ENCODE measurements around the gene UBFD1.
"Not testable (repeated sequence)": the region's sequence is repeated elsewhere in the genome, so short reads cannot be mapped to it uniquely, and the experiment has no call there.

The UBFD1 gene, protein sequence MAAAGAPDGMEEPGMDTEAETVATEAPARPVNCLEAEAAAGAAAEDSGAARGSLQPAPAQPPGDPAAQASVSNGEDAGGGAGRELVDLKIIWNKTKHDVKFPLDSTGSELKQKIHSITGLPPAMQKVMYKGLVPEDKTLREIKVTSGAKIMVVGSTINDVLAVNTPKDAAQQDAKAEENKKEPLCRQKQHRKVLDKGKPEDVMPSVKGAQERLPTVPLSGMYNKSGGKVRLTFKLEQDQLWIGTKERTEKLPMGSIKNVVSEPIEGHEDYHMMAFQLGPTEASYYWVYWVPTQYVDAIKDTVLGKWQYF

DNA sequence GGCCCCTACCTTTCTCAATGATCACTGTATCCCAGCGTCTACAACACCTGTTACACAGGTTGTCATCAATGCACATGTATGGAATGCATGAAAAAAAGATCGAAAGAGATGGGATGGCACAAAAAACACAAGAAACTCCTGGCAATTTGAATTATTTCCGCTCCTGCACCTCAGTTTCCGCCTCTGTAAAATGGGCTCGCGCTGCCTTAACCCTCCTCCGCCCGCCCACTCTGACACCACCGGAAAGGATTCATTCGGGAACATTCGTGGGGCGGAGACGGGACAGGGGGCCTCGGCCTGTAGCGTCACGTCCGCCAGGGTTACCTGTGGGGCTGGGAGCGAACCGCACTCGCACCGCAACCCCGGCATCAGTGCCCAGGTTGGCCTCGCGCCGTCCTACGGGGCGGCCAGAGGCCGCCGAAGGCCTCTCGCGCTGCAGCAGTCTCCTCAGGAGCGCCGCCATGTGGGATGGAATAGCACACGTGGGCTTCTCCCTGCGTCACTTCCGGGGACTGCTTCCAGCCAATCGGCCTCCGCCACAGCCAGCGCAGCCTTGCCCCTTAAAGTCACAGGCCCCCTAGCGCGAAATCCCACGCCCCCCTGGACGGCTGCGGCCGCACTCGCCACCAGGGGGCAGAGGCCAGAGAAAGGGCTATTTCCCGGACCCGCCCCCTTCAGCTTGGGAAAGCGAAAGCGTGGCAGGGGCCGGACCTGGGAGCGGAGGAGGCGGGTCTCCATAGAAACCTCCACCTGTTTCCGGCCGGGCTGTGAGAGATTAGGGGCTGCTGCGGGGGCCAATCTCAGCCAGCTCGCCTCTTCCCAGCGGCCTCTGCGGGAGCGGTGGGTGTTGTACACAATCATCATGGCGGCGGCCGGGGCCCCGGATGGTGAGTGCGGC, at the start of gene UBFD1, which contains the start of gene EARS2:
TSS of gene UBFD1 (plus strand) at position 847 of the 898 bp plus-strand sequence. CDS start at position 863, 16 bp downstream.
TSS of gene EARS2 (minus strand) at position 470 of the 898 bp plus-strand sequence. CDS start at position 463, 7 bp downstream.
- Mint-ChIP-seq H3K27ac (peak within 1 kb of the TSS; percentile 95), H3K4me1 (ENCODE audit: low read depth) (peaks cover 33% of the 10 kb centered on the region), H3K27me3 (no peaks in the 10 kb centered on the region), H3K4me3 (peak within 1 kb of the TSS; percentile 92), H3K36me3 (ENCODE audit: low read depth) (peaks cover 49% of the 10 kb centered on the region), H3K9me3 (no peaks in the 10 kb centered on the region)
- intact Hi-C loops (cut with micrococcal nuclease) = loop anchor here (1.0 to 10.0 kb wide), 5 partner anchors 35 to 102 kb away; partner anchors contain the start of genes COG7, DCTN5, NDUFAB1 and PALB2

DNA sequence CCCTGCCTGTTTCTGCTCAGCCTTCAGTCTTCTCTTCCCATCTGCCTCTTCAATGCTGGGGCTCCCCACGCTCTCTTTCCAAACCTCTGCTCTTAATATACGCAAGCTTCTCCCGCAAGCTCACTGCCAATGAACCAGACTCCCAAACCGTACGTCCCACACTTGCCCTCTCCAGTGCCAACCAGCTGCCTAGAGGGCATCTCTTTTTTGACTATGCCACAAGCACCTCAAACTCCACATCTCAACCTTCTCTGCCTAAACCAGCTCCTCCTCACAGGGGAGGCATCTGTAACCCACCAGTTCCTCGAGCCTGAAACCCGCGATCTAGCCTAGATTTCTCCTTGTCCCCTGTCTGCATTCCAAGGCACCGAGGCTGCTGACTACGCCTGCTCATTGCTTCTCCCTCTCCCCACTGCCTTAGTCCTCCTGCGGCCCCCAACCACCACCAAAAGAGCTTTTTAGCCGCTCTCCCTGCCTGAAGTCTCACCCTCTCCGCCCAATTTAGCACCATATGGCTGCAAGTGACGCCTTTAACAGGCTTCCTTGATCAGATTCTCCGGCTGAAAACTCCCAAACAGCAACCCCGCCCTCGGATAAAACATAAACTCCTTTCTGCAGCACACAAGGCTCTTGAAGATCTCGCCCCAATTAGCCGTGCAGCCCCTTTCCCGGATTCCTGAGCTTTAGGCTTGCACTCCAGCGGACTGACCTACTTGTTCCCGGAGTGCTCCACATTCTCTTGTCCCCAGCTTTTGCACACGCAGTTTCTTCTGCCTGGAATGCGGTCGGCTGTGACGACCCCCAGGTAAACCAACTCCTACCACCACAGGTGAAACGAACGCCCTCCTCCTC, 48.7 kb upstream of the UBFD1 start:
- H3K36me3 Mint-ChIP-seq (ENCODE audit: low read depth) = peaks cover 31% of the 10 kb centered on the region
- no peaks in the 10 kb centered on the region for H3K27me3 Mint-ChIP-seq
- intact Hi-C loops (cut with micrococcal nuclease) = loop anchor here (5.0 kb wide), 1 partner anchor 48 kb away; the partner anchor contains the start of genes EARS2 and UBFD1
- peak overlapping the region; percentile 83 for H3K4me3 Mint-ChIP-seq
- H3K4me1 Mint-ChIP-seq (ENCODE audit: low read depth) = peaks cover 59% of the 10 kb centered on the region
- H3K27ac Mint-ChIP-seq = peak overlapping the region; percentile 76
- H3K9me3 Mint-ChIP-seq = no peaks in the 10 kb centered on the region

DNA sequence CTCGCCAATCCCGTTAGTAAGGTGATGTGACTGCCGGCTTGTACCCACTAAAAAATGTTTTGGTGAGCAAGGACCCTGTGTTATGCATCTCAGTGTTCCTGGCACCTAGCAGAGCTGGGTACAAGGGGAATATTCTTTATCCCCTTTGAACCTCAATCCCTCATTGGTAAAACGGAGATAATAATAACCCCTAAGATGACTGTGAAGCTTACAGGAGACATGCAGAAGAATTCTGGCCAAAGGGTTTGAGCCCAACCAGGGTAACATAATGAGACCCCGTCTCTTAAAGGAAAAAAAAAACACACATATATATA, 48.1 kb upstream of the UBFD1 start:
- Mint-ChIP-seq H3K27me3 (no peaks in the 10 kb centered on the region), H3K4me1 (ENCODE audit: low read depth) (peaks cover 53% of the 10 kb centered on the region), H3K9me3 (no peaks in the 10 kb centered on the region), H3K27ac (peak overlapping the region; percentile 76), H3K36me3 (ENCODE audit: low read depth) (peaks cover 33% of the 10 kb centered on the region), H3K4me3 (peak overlapping the region; percentile 83)
- intact Hi-C loops (cut with micrococcal nuclease) = loop anchor here (5.0 kb wide), 1 partner anchor 48 kb away; the partner anchor contains the start of genes EARS2 and UBFD1

DNA sequence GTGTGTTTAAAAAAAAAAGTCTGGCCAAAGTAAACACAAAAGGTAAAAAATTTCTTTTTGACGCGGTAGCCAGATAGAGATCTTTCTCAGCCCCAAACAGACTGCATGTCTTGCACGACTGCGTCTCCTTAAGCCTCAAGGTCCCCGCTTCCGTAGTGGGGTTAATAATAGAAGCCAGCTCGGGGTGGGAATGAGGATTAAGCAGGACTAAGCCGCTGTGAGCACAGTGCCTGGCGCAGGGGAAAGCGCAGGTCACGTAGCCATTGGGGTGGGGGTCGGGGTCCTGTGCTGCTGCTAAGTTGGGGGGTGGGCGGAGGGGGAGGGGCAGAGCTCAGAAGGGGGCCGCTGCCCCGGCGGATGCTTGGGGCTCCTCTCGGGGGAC, 47.8 kb upstream of the UBFD1 start:
- no peaks in the 10 kb centered on the region for H3K9me3 Mint-ChIP-seq
- peaks cover 49% of the 10 kb centered on the region for H3K4me1 Mint-ChIP-seq (ENCODE audit: low read depth)
- no peaks in the 10 kb centered on the region for H3K27me3 Mint-ChIP-seq
- intact Hi-C loops (cut with micrococcal nuclease) = loop anchor here (5.0 to 10.0 kb wide), 2 partner anchors 48 to 85 kb away; partner anchors contain the start of genes EARS2, NDUFAB1 and UBFD1
- peak overlapping the region; percentile 76 for H3K27ac Mint-ChIP-seq
- peak overlapping the region; percentile 83 for H3K4me3 Mint-ChIP-seq
- H3K36me3 Mint-ChIP-seq (ENCODE audit: low read depth) = peaks cover 37% of the 10 kb centered on the region

DNA sequence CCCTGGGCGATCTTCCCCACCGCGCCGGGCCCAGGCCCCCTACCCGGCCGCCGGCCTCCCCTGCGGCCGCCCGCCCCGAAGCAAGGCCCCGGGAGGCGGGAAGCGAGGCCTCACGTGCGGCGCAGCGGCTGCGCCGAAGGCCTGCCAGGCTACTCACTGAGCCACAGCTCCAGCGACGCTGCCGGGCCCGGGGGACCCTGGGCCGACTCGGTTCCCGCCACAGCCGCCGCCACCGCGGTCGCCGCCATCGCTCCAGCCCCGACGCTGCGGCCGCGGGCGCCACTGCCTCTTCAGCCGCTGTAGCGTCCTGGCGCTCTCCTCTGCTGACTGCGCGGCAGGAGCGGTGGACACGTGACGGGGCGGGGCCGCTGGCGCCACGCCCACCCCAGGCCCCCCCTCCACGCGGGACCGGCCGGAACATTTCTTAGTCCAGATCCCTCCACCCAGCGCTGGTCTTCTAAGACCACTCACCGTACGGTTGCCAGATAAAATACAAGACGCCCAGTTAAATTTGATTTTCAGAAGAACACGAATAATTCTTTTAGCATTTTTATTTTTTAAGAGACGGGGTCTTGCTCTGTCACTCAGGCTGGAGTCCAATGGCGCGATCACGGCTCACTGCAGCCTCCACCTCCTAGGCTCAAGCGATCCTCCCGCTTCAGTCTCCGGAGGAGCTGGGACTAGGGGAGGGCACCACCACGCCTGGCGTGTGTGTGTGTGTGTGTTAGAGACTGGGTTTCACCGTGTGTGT, 47.2 kb upstream of the UBFD1 start, which contains the start of gene GGA2:
TSS of gene GGA2 (minus strand) at position 331 of the 751 bp plus-strand sequence. CDS start at position 248, 83 bp downstream.
- intact Hi-C loops (cut with micrococcal nuclease) = loop anchor here (10.0 kb wide), 1 partner anchor 84 kb away; the partner anchor contains the start of gene NDUFAB1
- H3K4me3 Mint-ChIP-seq = peak within 1 kb of the TSS; percentile 83
- no peaks in the 10 kb centered on the region for H3K27me3 Mint-ChIP-seq
- peak within 1 kb of the TSS; percentile 76 for H3K27ac Mint-ChIP-seq
- H3K9me3 Mint-ChIP-seq = no peaks in the 10 kb centered on the region
- H3K36me3 Mint-ChIP-seq (ENCODE audit: low read depth) = peaks cover 39% of the 10 kb centered on the region
- H3K4me1 Mint-ChIP-seq (ENCODE audit: low read depth) = peaks cover 45% of the 10 kb centered on the region

DNA sequence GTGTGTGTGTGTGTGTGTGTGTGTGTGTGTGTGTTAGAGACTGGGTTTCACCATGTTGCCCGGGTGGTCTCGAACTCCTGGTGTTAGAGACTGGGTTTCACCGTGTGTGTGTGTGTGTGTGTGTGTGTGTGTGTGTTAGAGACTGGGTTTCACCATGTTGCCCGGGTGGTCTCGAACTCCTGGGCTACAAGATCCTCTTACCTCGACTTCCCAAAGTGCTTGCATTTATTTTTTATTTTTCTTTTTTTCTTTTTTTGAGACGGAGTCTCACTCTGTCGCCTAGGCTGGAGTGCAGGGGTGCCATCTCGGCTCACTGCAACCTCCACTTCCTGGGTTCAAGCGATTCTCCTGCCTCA, 46.6 kb upstream of the UBFD1 start:
- H3K27me3 Mint-ChIP-seq, H3K9me3 Mint-ChIP-seq: not testable (repeated sequence)
- intact Hi-C loops (cut with micrococcal nuclease) = loop anchor here (10.0 kb wide), 1 partner anchor 84 kb away; the partner anchor contains the start of gene NDUFAB1
- peaks cover 44% of the 10 kb centered on the region for H3K4me1 Mint-ChIP-seq (ENCODE audit: low read depth)
- H3K36me3 Mint-ChIP-seq (ENCODE audit: low read depth) = peaks cover 39% of the 10 kb centered on the region
- peak overlapping the region; percentile 76 for H3K27ac Mint-ChIP-seq
- H3K4me3 Mint-ChIP-seq = peak overlapping the region; percentile 76

DNA sequence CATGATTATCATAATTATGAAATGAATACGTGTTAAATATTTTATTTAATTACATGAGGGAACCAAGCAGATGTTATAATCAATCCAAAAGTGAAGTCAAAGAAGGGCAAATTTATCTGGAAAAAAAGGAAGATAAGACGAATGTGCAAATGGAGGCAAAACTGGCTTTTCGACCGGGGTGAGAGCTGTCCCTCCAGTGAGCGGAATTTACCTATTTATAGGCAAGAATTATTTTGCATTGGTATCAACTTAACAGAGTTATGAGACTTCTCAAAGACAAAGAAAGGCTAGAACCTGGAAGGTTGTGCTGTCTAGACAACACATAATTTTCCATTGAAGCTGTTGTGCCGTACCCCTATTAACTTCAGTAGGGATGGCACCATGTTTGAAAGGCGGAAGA, 45.8 kb upstream of the UBFD1 start:
- H3K27me3 Mint-ChIP-seq = no peaks in the 10 kb centered on the region
- H3K27ac Mint-ChIP-seq = peak overlapping the region; percentile 76
- H3K4me3 Mint-ChIP-seq = no peak overlapping the region
- peaks cover 31% of the 10 kb centered on the region for H3K36me3 Mint-ChIP-seq (ENCODE audit: low read depth)
- peaks cover 44% of the 10 kb centered on the region for H3K4me1 Mint-ChIP-seq (ENCODE audit: low read depth)
- intact Hi-C loops (cut with micrococcal nuclease) = loop anchor here (10.0 kb wide), 1 partner anchor 83 kb away; the partner anchor contains the start of gene NDUFAB1
- H3K9me3 Mint-ChIP-seq = no peaks in the 10 kb centered on the region

DNA sequence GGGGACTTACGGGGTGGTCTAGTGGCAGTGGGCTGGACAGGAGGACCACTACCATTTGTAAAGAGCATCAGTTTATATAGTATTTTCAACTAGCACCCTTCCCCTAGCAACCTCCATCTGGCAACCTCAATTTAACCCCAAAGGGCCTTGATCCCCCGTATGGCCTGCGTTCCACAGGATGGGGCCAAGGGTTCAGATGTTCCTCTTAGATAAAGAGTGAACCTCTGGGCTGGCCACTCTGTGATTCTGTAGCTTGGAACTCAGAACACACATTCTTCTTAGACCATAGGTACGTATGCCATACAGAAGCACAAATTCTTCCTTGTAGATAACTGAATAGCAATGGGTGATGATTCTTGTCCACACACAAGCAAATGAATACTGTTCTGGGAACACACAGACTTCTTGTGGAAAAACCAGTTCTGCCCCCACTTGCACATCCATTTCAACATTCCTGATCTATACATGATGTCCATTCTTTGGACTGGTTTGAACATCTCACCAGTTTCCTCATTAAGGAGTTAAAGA, 45.3 kb upstream of the UBFD1 start:
- intact Hi-C loops (cut with micrococcal nuclease) = loop anchor here (10.0 kb wide), 1 partner anchor 83 kb away; the partner anchor contains the start of gene NDUFAB1
- Mint-ChIP-seq H3K9me3 (no peaks in the 10 kb centered on the region), H3K4me1 (ENCODE audit: low read depth) (peaks cover 40% of the 10 kb centered on the region), H3K27ac (no peak overlapping the region), H3K36me3 (ENCODE audit: low read depth) (peaks cover 26% of the 10 kb centered on the region), H3K4me3 (no peak overlapping the region), H3K27me3 (no peaks in the 10 kb centered on the region)

DNA sequence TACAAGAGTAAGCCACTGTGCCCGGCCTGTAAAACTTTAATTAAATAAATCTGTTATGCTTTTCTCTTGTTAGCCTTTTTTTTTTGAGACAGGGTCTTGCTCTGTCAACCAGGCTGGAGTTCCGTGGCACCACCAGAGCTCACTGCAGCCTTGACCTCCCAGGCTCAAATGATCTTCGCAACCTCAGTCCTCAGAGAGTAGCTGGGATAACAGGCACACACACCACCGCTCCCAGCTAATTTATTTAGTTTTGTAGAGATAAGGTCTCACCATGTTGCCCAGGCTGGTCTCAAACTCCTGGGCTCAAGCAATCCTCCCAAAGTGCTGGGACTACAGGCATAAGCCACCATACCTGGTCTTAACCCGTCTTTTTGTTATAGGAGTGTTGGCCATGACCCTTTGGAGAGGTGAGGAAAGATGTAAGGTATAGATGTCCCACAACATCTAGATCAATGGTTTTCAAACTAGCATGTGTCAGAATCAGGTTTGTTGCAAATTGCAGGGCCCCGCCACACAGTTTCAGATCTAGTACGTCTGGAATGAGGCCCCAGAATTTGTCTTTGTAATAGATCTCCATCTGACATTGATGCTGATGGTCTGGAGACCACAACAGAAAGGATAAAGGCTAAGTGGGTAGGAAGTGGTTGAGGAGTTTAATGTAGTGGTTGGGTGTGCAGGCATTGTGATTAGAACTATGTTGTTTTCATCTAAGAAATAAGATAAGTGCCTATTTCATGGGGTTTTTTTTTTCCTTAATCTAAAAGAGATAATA, 43.0 kb upstream of the UBFD1 start:
- Mint-ChIP-seq H3K36me3 (ENCODE audit: low read depth) (peaks cover 11% of the 10 kb centered on the region), H3K27me3 (no peaks in the 10 kb centered on the region), H3K4me1 (ENCODE audit: low read depth) (peaks cover 40% of the 10 kb centered on the region), H3K9me3 (no peaks in the 10 kb centered on the region), H3K27ac (no peak overlapping the region), H3K4me3 (no peak overlapping the region)
- intact Hi-C loops (cut with micrococcal nuclease) = loop anchor here (10.0 kb wide), 1 partner anchor 80 kb away; the partner anchor contains the start of gene NDUFAB1

DNA sequence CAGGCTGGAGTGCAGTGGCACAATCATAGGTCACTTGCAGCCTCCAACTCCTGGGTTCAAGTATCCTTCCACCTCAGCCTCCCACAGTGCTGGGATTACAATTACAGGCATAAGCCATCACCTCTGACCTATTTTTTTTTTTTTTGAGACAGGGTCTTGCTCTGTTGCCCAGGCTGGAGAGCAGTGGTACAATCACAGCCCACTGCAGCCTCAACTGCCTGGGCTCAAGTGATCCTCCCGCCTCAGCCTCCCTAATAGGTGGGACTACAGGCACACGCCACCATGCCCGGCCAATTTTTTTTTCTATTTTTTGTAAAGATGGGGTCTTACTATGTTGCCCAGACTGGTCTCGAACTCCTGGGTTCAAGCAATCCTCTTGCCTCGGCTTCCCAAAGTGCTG, 41.6 kb upstream of the UBFD1 start:
- intact Hi-C loops (cut with micrococcal nuclease) = loop anchor here (10.0 kb wide), 1 partner anchor 79 kb away; the partner anchor contains the start of gene NDUFAB1
- Mint-ChIP-seq H3K9me3 (no peaks in the 10 kb centered on the region), H3K36me3 (ENCODE audit: low read depth) (peaks cover 9% of the 10 kb centered on the region), H3K4me3 (no peak overlapping the region), H3K4me1 (ENCODE audit: low read depth) (peaks cover 45% of the 10 kb centered on the region), H3K27me3 (no peaks in the 10 kb centered on the region), H3K27ac (peak overlapping the region; percentile 87)

DNA sequence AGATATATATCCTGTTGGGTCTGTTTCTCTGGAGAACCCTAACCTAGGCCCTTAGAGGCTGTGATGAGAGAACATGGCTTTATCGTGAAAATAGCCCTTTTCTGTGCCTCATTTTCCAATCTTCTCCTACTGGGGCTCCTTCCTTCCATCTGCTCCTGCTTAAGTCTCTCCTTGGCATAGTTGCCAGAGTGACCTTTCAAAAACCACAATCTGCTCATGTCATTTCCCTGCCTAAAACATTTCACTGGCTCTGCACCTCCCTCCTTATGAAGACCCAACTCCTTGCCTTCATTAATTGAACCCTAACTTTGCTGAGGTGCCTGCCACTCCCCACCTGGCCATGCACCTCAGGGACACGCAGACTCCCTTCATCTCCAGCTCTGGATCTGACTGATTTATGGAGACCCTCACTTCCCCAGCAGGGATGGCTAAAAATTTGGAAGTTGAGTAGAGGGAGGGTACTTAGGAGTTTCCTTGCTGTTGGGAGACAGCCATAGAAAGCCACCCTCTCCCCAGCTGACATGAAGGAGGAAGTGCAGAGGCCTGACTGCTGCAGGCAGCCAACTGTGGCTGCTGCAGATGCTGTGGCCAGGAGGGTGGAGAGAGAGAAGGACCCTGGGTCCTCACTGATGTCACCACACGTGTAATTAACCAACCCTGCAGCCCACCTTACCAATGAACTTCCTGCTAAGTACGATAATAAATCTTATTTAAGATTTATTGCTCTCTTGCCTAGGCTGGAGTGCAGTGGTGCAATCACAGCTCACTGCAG, 41.0 kb upstream of the UBFD1 start:
- H3K4me3 Mint-ChIP-seq = no peak overlapping the region
- peaks cover 9% of the 10 kb centered on the region for H3K36me3 Mint-ChIP-seq (ENCODE audit: low read depth)
- H3K27me3 Mint-ChIP-seq = no peaks in the 10 kb centered on the region
- H3K9me3 Mint-ChIP-seq = no peaks in the 10 kb centered on the region
- intact Hi-C loops (cut with micrococcal nuclease) = loop anchor here (10.0 kb wide), 1 partner anchor 78 kb away; the partner anchor contains the start of gene NDUFAB1
- peaks cover 51% of the 10 kb centered on the region for H3K4me1 Mint-ChIP-seq (ENCODE audit: low read depth)
- H3K27ac Mint-ChIP-seq = peak overlapping the region; percentile 87
